Measurements from ENCODE around the gene TAL1. TPM values are rescaled to one million over a fixed set of nuclear protein-coding genes. Genes with fewer than 3 reads are reported as not detected.

TAL1 gene
- polyA plus RNA-seq, 3 donors, result 0.50 TPM; not detected in 2

DNA sequence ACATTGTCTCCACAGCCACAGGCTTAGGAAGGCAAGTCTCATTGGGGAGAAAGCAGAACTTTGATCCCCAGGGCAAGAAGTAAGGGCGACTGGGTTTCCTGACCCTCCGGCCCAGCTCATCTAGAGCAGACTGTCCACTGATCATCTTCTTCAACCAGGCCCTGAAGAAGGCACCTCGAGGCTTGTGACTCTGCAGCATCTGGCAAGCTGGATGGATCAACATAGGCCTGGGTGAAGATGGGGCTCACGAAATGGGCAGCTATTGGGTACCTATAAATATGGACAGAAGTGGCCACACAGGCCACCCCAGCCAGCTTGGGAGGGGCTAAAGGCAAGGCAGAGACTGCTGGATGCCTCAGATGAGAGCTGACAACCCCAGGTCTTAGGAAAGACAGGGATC, 13.0 kb downstream of the TAL1 start:
- Histone ChIP-seq H3K4me2 (replicated peaks; ENCODE audit: extremely low read depth, low read length, poor library complexity, severe bottlenecking) (no peak overlapping the region), H3K27ac (ENCODE audit: low read depth in 1 of 2, low read length in 2 of 2) (no peak overlapping the region), H2AFZ (ENCODE audit: insufficient read depth, low read depth, low read length, poor library complexity, severe bottlenecking) (no peak overlapping the region), H4K20me1 (ENCODE audit: insufficient read depth, low read length) (no peaks in the 10 kb centered on the region), H3K4me3 (replicated peaks in 1 of 3; ENCODE audit: low read depth in 2 of 3, low read length in 3 of 3) (no peak overlapping the region), H3K79me2 (ENCODE audit: insufficient read depth, low read length) (no peaks in the 10 kb centered on the region), H3K9me3 (replicated peaks in 1 of 2; ENCODE audit: control insufficient read depth in 1 of 2, insufficient read depth in 1 of 2, low read length in 2 of 2) (peaks cover 0 to 3% of the 10 kb centered on the region in 2 donors), H3K27me3 (ENCODE audit: control insufficient read depth in 2 of 2, insufficient read depth in 2 of 2, low read length in 2 of 2) (peaks cover 9 to 17% of the 10 kb centered on the region in 2 donors), H3K9ac (ENCODE audit: insufficient read depth, low read length, poor library complexity, severe bottlenecking) (no peak overlapping the region), H3K36me3 (replicated peaks in 1 of 2; ENCODE audit: control insufficient read depth in 1 of 2, insufficient read depth in 2 of 2, low read length in 2 of 2) (no peaks in the 10 kb centered on the region), H3K4me1 (ENCODE audit: control insufficient read depth in 1 of 2, insufficient read depth in 2 of 2, low read length in 2 of 2) (peaks cover 0 to 5% of the 10 kb centered on the region in 2 donors)
- H3K27ac Mint-ChIP-seq, result no peak overlapping the region
- intact Hi-C loops (cut with micrococcal nuclease), result no loop called here
- no peak for DNase-seq
- WGBS (ENCODE audit: insufficient coverage), result 100% methylated on average over 2 of the region's 4 CpGs
- H3K36me3 Mint-ChIP-seq, result no peaks in the 10 kb centered on the region
- no peak overlapping the region for H3K4me3 Mint-ChIP-seq
- no peak for TF ChIP-seq CTCF (IDR thresholded peaks at IDR 0.05)
- peaks cover 1 to 10% (median 8%) of the 10 kb centered on the region in 3 donors for H3K27me3 Mint-ChIP-seq (ENCODE audit: low read depth in 3 of 3)
- no peaks in the 10 kb centered on the region for H3K4me1 Mint-ChIP-seq
- no peaks in the 10 kb centered on the region for H3K9me3 Mint-ChIP-seq

- no peak overlapping the region for H3K27ac Mint-ChIP-seq
- no peak overlapping the region for H3K4me3 Mint-ChIP-seq
- 99% methylated on average over 8 of the region's 12 CpGs for WGBS (ENCODE audit: insufficient coverage)
- H3K27me3 Mint-ChIP-seq (ENCODE audit: low read depth in 3 of 3), result peaks cover 1 to 7% (median 6%) of the 10 kb centered on the region in 3 donors
- TF ChIP-seq CTCF (IDR thresholded peaks at IDR 0.05), result no peak
- Histone ChIP-seq H3K9me3 (replicated peaks in 1 of 2; ENCODE audit: control insufficient read depth in 1 of 2, insufficient read depth in 1 of 2, low read length in 2 of 2) (no peaks in the 10 kb centered on the region), H3K27me3 (ENCODE audit: control insufficient read depth in 2 of 2, insufficient read depth in 2 of 2, low read length in 2 of 2) (no peaks in the 10 kb centered on the region), H3K4me2 (replicated peaks; ENCODE audit: extremely low read depth, low read length, poor library complexity, severe bottlenecking) (no peak overlapping the region), H3K79me2 (ENCODE audit: insufficient read depth, low read length) (no peaks in the 10 kb centered on the region), H4K20me1 (ENCODE audit: insufficient read depth, low read length) (no peaks in the 10 kb centered on the region), H3K4me1 (ENCODE audit: control insufficient read depth in 1 of 2, insufficient read depth in 2 of 2, low read length in 2 of 2) (peaks cover 9 to 14% of the 10 kb centered on the region in 2 donors), H3K27ac (ENCODE audit: low read depth in 1 of 2, low read length in 2 of 2) (no peak overlapping the region), H3K4me3 (replicated peaks in 1 of 3; ENCODE audit: low read depth in 2 of 3, low read length in 3 of 3) (no peak overlapping the region), H3K36me3 (replicated peaks in 1 of 2; ENCODE audit: control insufficient read depth in 1 of 2, insufficient read depth in 2 of 2, low read length in 2 of 2) (no peaks in the 10 kb centered on the region), H3K9ac (ENCODE audit: insufficient read depth, low read length, poor library complexity, severe bottlenecking) (no peak overlapping the region), H2AFZ (ENCODE audit: insufficient read depth, low read depth, low read length, poor library complexity, severe bottlenecking) (no peak overlapping the region)
- no peaks in the 10 kb centered on the region for H3K36me3 Mint-ChIP-seq
- intact Hi-C loops (cut with micrococcal nuclease), result no loop called here
- H3K9me3 Mint-ChIP-seq, result no peaks in the 10 kb centered on the region
- no peaks in the 10 kb centered on the region for H3K4me1 Mint-ChIP-seq
- no peak for DNase-seq
Measured at GRCh38 chr1:47216278-47217059, 15.6 kb downstream of the TAL1 start.
